OCI-LY7 (cell line): Measurements from ENCODE around the gene AAK1. TPM values are rescaled to one million over a fixed set of nuclear protein-coding genes. Genes with fewer than 3 reads are reported as not detected.
"Not testable (repeated sequence)": the region's sequence is repeated elsewhere in the genome, so short reads cannot be mapped to it uniquely, and the experiment has no call there.

Source experiments
- BruUV-seq: library from RNA; stranded (reverse); fragments of 400-500 nt; replicated peaks from 2 replicates; lab custom pipeline; 2021; lab: Mats Ljungman, UMichigan
- CTCF ChIA-PET: fragments of 300-600 bp; sonication (Branson Sonifier 250); formaldehyde crosslinking; loops from one replicate; lab custom pipeline; 2022; ENCODE audit warnings: antibody characterized with exemption; ENCODE audit not compliant: unreplicated experiment; lab: Charles Lee
- POLR2A ChIA-PET: fragments of 300-600 bp; sonication (Branson Sonifier 250); formaldehyde crosslinking; loops from one replicate; lab custom pipeline; 2022; ENCODE audit warnings: antibody characterized with exemption; lab: Charles Lee
- DNase-seq: peaks from one replicate; pipeline ENCODE4 v3.0.0-alpha.2; 2015; ENCODE audit warnings: low spot score
- H2AFZ ChIP-seq: fragments of 200-600 bp; sonication (generic), shearing (Covaris generic); 2 replicates; pipeline ENCODE4 v1.6.1; 2014; ENCODE audit warnings: mild to moderate bottlenecking, antibody characterized with exemption, low read length, moderate library complexity
- H3K27ac ChIP-seq: fragments of 200-600 bp; sonication (generic); 2 replicates; pipeline ENCODE4 v1.5.1; 2014; ENCODE audit warnings: mixed run types, low read depth, mild to moderate bottlenecking, moderate library complexity, low read length, inconsistent platforms; ENCODE audit not compliant: poor library complexity, severe bottlenecking
- H3K36me3 ChIP-seq: fragments of 200-600 bp; sonication (generic); 2 replicates; pipeline ENCODE4 v1.6.1; 2014; ENCODE audit warnings: mild to moderate bottlenecking, antibody characterized with exemption, low read length, moderate library complexity, mixed read lengths; ENCODE audit not compliant: insufficient read depth
- H3K4me1 ChIP-seq: fragments of 200-600 bp; sonication (generic); 2 replicates; pipeline ENCODE4 v1.5.1; 2014; ENCODE audit warnings: mild to moderate bottlenecking, low read length; ENCODE audit not compliant: insufficient read depth, poor library complexity, severe bottlenecking
- H3K4me2 ChIP-seq: fragments of 200-600 bp; sonication (generic); 2 replicates; pipeline ENCODE4 v1.6.1; 2014; ENCODE audit warnings: mild to moderate bottlenecking, low read length
- H3K4me3 ChIP-seq: fragments of 200-600 bp; sonication (generic); 2 replicates; pipeline ENCODE4 v1.5.1; 2014; ENCODE audit warnings: mild to moderate bottlenecking, low read depth, low read length; ENCODE audit not compliant: poor library complexity, severe bottlenecking
- H3K79me2 ChIP-seq: fragments of 200-600 bp; sonication (generic); 2 replicates; pipeline ENCODE4 v1.6.1; 2016; ENCODE audit warnings: low read depth, mild to moderate bottlenecking, low read length, moderate library complexity, mixed read lengths; ENCODE audit not compliant: insufficient read depth
- H3K9me2 ChIP-seq: fragments of 200-600 bp; sonication (generic); 2 replicates; pipeline ENCODE4 v1.6.1; 2016; ENCODE audit warnings: mild to moderate bottlenecking, low read length, mixed read lengths; ENCODE audit not compliant: insufficient read depth
- H3K9me3 ChIP-seq: fragments of 200-600 bp; sonication (generic); 2 replicates; pipeline ENCODE4 v1.6.1; 2014; ENCODE audit warnings: mild to moderate bottlenecking, mixed run types, low read length, mixed read lengths
- H4K20me1 ChIP-seq: fragments of 200-600 bp; sonication (generic); 2 replicates; pipeline ENCODE4 v1.6.1; 2014; ENCODE audit warnings: mild to moderate bottlenecking, antibody characterized with exemption, low read length, moderate library complexity, mixed read lengths; ENCODE audit not compliant: insufficient read depth
- CTCF ChIP-seq: fragments of 200-600 bp; sonication (generic); conservative IDR thresholded peaks from 2 replicates; pipeline ENCODE4 v1.5.1; 2014; ENCODE audit warnings: mild to moderate bottlenecking, antibody characterized with exemption, low read length, moderate library complexity, mixed read lengths
- EZH2phosphoT487 ChIP-seq: fragments of 200-600 bp; sonication (generic); IDR thresholded peaks from 2 replicates; pipeline ENCODE4 v1.6.1; 2018; ENCODE audit warnings: low read depth, borderline replicate concordance, mild to moderate bottlenecking, mixed run types, antibody characterized with exemption, low read length, moderate library complexity, mixed read lengths
- intact Hi-C: fragments of 100-400 bp; cut with micrococcal nuclease; formaldehyde crosslinking; loops from one replicate; pipeline ENCODE4 v1.10.0; 2022; ENCODE audit not compliant: unreplicated experiment
- total RNA-seq, 2 experiments: library from RNA; depleted of rRNA in 1 of 2; stranded (reverse); fragments of >200 nt in 1 of 2; shearing (Covaris generic) in 1 of 2; gene quantifications; 2 replicates each; pipeline ENCODE4 v1.2.3, GENCODE V29; 2014 to 2022

Gene AAK1
- total RNA-seq, 2 experiments from 2014 or later = 8.3 to 8.5 TPM

GRCh38 chr2:69450735-69451416 is 192.7 kb downstream of the AAK1 start:
- no peak for DNase-seq
- no TSS peak for BruUV-seq
- Histone ChIP-seq H3K79me2 (no peaks in the 10 kb centered on the region), H3K4me3 (no peak overlapping the region), H2AFZ (no peak overlapping the region), H3K27ac (no peak overlapping the region), H3K9me3 (no peaks in the 10 kb centered on the region), H3K36me3 (no peaks in the 10 kb centered on the region), H4K20me1 (no peaks in the 10 kb centered on the region), H3K9me2 (no peaks in the 10 kb centered on the region), H3K4me1 (no peaks in the 10 kb centered on the region), H3K4me2 (no peak overlapping the region)
- ChIA-PET CTCF (no interaction called here), POLR2A (no interaction called here)
- intact Hi-C loops = no loop called here
- TF ChIP-seq EZH2phosphoT487 (no peak), CTCF (no peak)

GRCh38 chr2:69449906-69450305 is 193.6 kb downstream of the AAK1 start:
- intact Hi-C loops = no loop called here
- CTCF ChIA-PET = no interaction called here
- Histone ChIP-seq H3K4me3 (no peak overlapping the region), H3K27ac (no peak overlapping the region), H3K4me1 (no peaks in the 10 kb centered on the region), H3K36me3 (no peaks in the 10 kb centered on the region), H3K9me3 (no peaks in the 10 kb centered on the region), H3K4me2 (no peak overlapping the region), H2AFZ (no peak overlapping the region), H3K9me2 (no peaks in the 10 kb centered on the region), H3K79me2 (no peaks in the 10 kb centered on the region), H4K20me1 (no peaks in the 10 kb centered on the region)
- TF ChIP-seq EZH2phosphoT487 (no peak), CTCF (no peak)
- DNase-seq = no peak
- BruUV-seq = no TSS peak
- POLR2A ChIA-PET = no interaction called here

- POLR2A ChIA-PET, CTCF ChIA-PET, DNase-seq, H3K9me3 ChIP-seq, H3K36me3 ChIP-seq, intact Hi-C loops, H3K4me2 ChIP-seq, H3K9me2 ChIP-seq, H3K79me2 ChIP-seq, BruUV-seq, H2AFZ ChIP-seq, H4K20me1 ChIP-seq, H3K4me1 ChIP-seq, H3K4me3 ChIP-seq, H3K27ac ChIP-seq: not testable (repeated sequence)
These were observed 199.9 kb downstream of the AAK1 start for GRCh38 chr2:69443673-69444072.

- H3K79me2 ChIP-seq, H3K36me3 ChIP-seq, CTCF ChIA-PET, H3K4me3 ChIP-seq, H2AFZ ChIP-seq, H4K20me1 ChIP-seq, DNase-seq, H3K27ac ChIP-seq, BruUV-seq, H3K4me2 ChIP-seq, H3K9me2 ChIP-seq, H3K9me3 ChIP-seq, POLR2A ChIA-PET: not testable (repeated sequence)
- peaks cover 13% of the 10 kb centered on the region for H3K4me1 ChIP-seq
- intact Hi-C loops = loop anchor here (10.0 kb wide), 1 partner anchor 205 kb away; the partner anchor contains the start of gene AAK1
These were observed 204.0 kb downstream of the AAK1 start for GRCh38 chr2:69439499-69439898.
